Stromal cell of bone marrow (primary cell): ENCODE data around the gene TYW1.
"Not testable (repeated sequence)": the region's sequence is repeated elsewhere in the genome, so short reads cannot be mapped to it uniquely, and the experiment has no call there.

Experiments
- DNase-seq: peaks from one replicate; pipeline ENCODE4 v3.0.0-alpha.2; 2012; ENCODE audit warnings: low read depth

Gene TYW1

DNA sequence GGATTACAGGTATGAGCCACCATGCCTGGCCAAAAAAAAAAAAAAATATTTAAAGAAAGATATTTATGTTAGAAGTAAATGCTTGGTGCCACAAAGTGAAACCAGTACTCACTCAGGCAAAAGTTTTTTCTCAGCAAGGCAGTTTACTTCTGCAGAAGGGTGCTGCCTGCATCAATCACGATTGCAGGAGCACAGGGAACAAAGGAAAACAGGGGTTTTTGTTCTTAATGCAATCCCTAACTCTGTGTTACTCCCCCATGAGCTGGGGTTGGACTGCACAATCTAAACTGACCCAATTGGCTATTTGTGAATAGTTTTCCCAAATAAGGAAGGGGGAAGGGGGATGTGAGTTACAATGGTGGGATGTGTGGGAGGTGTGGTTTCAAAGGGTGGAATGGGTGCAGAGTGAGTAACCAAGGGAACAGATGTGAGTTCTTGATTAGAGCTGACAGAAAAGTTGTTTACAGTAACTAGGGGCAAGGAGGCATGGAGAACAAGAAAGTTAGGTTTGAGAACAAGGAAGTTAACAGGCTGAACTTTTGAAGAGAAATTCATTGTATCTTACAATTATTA lies 255.4 kb downstream of the TYW1 start:
- DNase-seq, result no peak

DNA sequence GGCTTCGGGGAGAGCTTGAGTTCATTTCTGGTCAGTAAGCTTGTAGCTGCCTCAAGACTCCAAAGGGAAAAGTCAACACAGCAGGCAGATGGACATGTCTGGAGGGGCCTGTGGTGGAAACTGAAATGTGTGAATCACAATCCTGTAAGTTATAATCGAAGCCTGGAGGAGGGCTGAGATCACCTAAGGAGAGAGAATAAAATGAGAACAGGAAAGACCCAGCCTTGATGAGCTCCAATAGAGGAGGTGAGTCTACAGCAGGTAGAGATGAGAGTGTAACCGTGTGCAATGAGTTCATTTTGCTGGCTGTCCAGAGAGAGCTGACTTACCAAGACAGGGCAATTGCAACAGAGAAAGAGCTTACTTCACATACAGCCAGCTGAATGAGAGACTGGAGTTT lies 258.4 kb downstream of the TYW1 start:
- not testable (repeated sequence) for DNase-seq

DNA sequence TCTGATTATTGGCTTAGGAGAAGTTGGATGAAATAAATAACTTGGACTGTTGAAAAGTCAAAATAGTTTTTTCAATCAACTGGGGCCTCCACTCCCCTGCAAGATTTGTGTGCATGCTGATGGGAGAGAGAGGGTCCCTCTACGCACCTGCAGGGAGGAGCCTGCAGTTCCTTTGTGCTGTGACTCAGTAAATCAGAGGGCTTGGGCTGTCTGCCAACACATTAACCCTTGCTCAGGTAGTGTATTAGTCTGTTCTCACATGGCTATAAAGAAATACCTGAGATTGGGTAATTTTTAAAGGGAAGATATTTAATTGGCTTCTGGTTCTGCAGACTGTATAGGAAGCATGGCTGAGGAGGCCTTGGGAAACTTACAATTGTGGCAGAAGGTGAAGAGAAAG lies 261.1 kb downstream of the TYW1 start:
- not testable (repeated sequence) for DNase-seq

DNA sequence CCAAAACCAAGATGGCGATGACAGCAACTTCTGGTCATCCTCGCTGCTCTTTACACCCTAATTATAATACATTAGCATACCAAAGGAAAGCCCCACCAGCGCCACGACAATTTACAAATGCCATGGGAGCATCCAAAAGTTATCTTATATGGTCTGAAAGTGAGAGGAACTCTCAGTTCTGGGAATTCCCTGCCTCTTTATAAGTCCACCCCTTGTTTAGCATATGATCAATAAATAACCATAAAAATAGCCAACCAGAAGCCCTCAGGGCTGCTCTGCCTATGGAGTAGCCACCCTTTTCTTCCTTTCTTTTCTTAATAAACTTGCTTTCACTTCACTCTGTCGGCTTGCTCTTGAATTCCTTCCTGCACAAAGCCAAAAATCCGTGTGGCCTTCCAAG lies 262.7 kb downstream of the TYW1 start:
- DNase-seq, result not testable (repeated sequence)

DNA sequence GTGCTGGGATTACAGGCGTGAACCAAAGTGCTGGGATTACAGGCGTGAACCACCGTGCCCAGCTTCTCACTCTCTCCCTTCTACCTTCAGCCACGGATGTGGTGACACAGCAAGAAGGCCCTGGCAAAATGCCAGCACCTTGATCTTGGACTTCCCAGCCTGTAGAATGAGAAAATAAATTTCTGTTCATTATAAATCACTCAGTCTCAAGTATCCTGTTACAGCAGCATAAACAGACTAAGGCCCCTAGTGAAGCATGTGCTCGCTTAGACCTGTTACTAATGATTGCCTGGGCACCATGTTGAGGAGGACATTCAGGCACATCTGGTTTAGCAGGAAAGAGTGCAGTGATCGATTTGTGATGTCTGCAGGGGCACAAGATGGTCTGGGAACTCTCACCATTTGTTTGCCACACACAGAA lies 263.5 kb downstream of the TYW1 start:
- not testable (repeated sequence) for DNase-seq

DNA sequence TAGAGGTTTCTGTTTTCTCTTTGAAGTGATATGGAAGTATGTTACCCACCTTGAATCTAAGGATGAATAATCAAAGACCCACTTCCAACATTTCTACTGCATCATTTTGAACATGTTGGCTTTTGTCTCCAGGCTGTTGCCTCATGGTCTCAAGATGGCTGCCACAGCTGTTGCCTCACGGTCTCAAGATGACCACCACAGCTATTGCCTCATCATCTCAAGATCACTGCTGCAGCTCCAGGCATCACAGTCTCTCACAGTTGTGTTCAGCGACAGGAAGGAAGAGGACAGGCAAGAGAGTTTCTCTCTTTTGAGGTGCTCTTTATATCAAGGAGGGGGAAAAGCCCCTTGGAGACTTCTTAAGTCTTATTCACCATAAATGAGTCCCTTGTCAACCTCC lies 267.4 kb downstream of the TYW1 start:
- DNase-seq, result not testable (repeated sequence)

DNA sequence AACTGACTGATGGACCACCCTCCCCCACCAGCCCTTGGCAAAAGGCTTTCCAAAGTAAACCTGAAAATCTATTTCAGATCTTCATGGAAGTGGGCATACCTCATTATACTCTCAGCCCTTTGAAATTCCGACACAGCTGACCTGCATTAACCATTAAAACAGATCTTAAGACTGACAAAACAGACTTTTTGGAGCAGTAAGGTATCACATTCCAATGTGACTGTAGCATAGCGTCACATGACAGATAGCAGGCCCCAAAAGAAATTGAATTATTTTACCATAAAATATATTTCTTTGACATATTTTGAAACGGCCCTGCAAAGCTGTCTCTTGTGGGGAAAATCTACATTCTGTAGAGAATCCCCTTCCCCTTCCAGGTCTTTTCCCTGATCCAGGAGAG lies 269.4 kb downstream of the TYW1 start:
- not testable (repeated sequence) for DNase-seq

DNA sequence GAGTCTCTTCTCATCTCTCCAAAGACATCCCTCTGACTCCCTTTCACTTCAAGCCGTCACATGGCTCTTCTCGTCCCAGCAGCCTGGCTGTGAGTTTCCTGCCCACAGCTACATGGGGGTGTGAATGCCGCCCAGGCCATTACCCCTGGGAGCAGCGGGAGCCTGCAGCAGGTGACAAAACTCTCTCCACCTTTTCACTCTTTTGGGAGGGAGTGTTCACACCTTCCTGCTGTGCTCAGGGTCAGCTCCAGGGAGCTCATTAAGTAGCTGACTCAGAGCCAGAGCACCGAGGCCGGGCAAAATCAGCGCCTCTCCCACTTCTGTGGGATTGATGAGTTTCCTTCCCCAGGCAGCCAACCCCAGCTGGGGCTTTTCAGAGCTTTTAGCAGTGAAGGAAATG lies 271.3 kb downstream of the TYW1 start:
- DNase-seq, result no peak

DNA sequence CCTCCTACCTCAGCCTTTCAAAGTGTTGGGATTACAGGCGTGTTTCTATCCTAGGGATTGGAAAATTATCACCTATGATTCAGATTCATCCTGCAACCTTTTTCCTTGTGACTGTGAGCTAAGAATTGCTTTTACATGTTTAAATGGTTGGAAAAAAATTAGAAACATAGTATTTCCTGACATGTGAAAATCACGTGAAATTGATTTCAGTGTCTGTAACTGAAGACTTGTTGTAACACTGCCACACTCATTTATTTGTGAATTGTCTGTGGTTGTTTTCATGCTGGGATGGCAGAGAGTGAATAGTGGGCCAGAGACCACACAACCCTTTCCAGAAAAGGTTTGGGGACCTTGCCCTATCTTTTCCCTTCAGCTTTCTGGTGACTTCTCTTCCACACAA lies 273.3 kb downstream of the TYW1 start:
- not testable (repeated sequence) for DNase-seq
